NK-92 treated with Interleukin-12 subunit alpha and Interleukin-12 subunit beta, amount 100 ng/mL, for 24 hours (cell line): Measurements from ENCODE around the gene XBP1.
A peak's percentile ranks its signal among the peaks of the same experiment; 100 is the strongest.
"Not testable (repeated sequence)": the region's sequence is repeated elsewhere in the genome, so short reads cannot be mapped to it uniquely, and the experiment has no call there.

Experiments used
- DNase-seq: peaks from one replicate; lab custom pipeline; 2025; lab: John Stamatoyannopoulos, UW

XBP1 gene

DNA sequence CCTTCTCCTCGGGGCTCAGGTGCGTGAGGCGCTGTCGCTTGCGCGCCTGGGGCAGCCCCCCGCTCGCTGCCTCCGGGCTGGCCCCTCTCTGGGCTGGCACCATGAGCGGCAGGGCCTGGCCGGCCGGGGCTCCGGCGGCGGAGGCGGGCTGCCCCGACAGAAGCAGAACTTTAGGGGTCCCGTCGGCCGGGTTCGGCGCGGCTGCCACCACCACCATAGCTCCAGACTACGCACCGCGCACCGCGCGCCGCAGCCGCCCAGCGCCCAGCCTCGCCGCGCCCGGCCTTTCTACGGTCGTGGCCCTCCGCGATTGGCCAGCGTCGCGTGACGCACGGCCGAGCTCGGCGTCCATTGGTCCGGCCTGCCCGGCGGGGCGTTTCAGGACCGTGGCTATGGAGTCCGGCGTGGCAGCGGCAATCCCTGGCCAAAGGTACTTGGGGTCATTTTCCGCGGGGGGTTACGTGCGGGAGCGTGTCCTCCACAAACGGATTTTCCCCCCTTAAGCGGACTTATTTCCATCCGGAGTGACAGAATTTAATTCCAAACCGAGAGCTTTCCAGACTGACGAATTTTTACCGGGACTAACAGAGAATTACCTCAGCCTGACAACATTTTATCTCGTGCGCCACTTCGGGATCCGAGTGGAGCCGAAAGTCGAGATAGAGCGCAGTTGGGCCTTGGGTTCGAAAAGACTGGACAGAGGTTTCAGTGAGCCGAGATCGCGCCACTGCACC, at the start of gene XBP1:
Gene XBP1 (minus strand): TSS at position 262 of the 734 bp plus-strand sequence.
- peak; percentile 84 for DNase-seq

DNA sequence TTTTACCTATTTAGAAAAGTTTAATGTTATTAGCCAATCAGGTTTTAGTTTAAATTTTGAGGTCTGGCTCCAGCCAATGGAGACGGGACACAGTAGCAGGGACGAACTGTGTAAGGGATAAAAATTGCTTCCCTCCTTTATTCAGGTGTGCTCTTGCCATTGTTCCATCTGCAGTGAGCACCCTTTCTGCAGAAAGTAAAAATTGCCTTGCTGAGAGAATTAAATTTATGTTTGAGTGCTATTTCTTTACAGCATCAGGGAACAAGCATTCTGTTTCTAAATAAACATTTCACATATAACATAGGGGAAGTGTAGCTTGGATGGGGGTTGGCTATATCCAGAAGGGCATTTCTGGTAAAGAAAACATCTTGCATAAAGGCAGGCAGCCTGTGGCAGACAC, 46.6 kb upstream of the XBP1 start:
- no peak for DNase-seq

DNA sequence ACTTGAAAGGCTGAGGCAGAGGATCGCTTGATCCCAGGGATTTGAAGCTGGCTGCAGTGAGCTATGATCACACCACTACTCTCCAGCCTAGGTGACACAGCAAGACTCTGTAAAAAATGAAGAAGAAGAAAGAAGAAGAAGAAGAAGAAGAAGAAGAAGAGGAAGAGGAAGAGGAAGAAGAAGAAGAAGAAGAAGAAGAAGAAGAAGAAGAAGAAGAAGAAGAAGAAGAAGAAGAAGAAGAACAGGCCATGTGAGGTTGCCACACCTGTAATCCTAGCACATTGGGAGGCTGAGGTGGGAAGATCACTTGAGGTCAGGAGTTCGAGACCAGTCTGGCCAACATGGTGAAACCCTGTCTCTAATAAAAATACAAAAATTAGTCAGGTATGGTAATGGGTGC, 43.9 kb upstream of the XBP1 start:
- DNase-seq: not testable (repeated sequence)

DNA sequence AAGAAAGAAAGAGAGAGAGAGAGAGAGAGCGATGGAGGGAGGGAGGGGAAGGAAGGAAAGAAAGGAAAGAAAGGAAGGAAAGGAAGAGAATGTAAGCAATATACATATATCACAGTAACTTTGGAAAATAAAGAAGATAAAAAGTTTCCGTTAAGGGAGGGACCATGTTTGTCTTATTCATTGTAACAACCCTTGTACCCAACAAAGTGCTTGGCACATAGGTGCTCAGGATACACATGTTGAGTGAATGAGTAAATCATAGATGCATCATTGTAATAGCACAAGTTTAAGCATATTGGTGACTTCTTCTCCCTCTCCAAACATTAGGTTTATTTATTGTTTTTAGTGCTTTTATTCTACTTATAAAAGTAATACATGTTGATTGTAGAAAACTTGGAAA, 43.3 kb upstream of the XBP1 start:
- no peak for DNase-seq

DNA sequence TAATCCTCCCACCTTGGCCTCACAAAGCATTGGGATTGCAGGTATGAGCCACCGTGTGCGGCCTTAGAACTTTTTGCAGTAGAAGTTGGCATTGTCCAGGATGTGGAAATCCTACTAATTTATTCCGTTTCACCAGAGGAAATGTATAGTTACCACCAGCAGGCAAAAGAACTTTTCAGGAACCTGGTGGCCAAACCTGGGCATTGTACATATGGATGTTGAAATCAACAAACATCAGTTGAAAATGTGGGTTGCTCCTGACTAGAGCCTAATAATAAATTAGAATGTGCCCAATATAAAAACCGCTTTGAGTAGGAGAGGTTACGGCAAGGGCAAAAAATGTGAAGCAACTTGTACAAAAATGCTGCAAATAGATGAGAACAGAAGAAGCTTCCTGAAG, 40.7 kb upstream of the XBP1 start:
- DNase-seq: no peak

DNA sequence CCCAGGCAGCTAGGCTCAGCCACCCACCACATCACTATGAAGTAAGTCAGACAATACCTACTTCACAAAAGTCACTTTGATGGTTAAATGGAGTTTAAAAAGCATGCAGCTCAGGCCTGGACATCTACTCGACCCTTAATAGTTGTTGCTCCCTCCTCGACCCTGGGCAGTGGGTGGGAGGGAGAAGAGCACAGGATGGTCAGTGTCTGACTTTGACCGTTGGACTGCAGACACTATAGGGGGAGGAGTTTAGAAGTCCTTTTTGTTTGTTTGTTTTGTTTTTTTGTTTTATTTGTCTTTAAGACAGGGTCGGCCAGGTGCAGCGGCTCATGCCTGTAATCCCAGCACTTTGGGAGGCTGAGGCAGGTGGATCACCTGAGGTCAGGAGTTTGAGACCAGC, 38.6 kb upstream of the XBP1 start:
- no peak for DNase-seq

DNA sequence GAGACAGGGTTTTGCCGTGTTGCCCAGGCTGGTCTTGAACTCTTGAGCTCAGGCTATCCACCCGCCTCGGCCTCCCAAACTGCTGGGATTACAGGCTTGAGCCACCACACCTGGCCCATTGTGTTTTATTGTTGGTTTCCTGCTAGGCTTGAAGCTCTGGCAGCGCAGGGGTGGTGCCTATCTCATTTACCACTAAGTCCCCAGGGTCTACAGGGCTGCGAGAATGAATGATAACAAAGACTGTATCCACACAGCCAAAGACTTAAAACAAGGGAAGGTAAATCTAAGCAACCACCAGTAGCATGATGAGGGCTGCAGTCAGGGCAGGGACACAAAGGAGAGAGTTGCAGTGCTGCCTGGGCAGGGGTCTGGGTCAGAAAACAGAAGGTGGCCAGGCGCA, 37.3 kb upstream of the XBP1 start:
- DNase-seq: no peak

DNA sequence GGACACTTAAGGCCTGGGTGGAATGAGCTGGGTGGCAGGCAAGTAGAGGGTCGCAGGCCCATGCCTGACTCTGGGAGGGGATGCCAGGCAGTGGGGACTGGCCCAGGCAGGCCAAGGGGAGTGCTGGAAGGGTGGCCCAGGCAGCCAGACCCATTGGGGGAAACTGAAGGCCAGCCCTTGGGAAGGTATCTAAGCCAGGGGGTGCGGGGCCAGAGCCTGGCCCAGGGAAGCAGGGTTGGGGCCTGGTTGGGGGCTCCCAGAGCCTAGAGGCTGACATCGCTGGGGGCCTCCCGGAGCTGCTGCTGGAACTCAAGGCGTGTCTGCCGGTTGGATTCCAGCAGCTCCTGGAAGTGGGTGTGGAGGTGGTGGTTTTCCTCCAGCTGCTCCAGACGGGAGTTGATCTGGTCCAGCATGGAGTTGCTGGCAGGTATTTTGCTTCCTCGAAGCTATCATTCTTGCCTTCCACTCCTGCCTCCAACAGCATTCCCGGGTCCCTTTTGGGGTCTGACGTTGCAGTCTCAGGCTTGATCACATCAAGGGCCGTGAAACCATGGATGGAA, 35.3 kb upstream of the XBP1 start:
- no peak for DNase-seq

DNA sequence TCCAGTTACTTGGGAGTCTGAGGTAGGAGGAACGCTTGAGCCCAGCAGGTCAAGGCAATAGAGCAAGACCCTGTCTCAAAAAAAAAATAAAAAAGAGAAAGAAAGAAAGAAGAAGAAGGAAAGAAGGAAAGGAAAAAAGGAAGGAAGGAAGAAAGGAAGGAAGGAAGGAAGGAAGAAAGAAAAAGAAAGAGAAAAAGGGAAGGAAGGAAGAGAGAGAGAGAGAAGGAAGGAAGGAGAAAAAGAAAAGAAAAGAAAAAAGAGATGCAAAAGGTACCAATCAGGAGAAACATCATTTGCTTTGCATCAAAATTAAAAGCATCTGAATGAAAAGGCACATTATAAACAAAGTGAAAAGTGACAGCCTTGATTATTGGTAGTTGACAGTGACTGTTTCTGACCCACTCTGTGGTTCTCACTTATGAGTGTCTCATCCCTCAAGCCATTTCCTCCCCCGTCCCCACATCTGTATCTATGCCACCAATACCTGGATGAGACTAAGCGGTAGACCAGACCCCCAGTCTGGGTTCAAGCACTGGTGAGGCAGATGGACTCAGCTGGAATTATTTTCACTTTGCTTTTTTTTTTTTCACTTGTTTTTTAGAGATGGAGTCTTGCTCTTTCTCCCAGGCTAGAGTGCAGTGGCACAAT, 33.0 kb upstream of the XBP1 start:
- DNase-seq: peak; percentile 34

DNA sequence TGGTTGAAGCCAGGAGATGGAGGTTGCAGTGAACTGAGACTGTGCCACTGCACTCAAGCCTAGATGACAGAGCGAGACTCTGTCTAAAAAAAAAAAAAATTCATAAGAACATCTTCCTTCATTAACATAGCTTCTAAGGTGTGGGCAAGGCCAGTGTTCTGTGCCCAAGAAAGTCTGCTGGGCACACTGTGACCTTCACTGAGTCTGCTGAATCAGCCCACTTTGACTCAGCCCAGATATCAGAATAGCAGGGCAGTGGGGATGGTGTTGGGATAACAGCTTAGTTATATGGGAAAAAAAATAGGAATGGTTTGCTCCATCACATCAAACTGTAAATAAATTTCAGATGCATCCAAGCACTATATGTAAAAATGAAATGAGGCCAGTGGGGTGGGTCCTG, 32.4 kb upstream of the XBP1 start:
- DNase-seq: no peak

DNA sequence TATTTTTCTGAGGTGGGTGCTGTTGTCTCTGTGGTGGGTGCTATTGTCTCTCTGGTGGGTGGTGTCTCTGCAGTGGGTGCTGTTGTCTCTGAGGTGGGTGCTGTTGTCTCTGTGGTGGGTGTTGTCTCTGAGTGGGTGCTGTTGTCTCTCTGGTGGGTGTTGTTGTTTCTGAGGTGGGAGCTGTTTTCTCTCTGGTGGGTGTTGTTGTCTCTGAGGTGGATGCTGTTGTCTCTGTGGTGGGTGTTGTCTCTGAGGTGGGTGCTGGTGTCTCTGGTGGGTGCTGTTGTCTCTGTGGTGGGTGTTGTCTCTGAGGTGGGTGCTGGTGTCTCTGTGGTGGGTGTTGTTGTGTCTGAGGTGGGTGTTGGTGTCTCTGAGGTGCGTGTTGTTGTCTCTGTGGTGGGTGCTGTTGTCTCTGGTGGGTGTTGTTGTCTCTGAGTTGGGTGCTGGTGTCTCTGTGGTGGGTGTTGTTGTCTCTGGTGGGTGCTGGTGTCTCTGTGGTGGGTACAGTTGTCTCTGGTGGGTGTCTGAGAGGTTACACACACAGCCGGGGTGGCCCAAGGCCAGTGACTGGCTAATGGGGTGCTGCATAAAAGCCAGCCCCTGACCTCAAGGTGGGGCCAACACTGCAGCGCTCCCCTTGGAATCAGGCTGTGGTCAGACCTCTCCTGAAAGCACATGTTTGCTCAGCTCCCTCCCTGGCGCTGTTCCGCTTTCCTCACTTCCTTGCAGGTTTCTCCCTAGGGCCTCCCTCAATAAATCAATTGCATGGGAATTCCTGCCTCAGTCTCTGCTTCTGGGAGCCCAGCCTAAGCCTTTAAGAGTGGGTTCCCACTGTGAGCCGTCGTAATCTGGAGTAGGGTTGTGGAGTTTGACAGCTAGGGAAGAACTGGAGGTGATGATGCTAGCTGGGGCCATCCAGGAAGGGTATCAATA, 31.0 kb upstream of the XBP1 start:
- DNase-seq: no peak

DNA sequence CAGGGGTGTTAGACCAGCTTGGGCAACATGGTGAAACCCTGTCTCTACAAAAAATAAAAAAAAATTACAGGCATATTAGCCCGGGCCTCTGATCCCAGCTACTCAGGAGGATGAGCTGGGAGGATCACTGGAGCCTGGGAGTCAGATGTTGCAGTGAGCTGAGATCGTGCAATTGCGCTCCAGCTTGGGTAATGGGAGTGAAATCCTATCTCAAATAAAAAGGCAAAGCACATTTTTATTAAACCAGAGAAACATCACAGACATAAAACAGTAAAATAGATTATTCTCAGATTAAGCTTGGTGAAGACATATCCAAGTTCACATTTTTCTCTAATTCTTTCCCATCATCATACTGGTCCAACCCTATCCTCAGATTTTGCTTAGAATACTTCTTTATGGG, 30.1 kb upstream of the XBP1 start:
- no peak for DNase-seq

DNA sequence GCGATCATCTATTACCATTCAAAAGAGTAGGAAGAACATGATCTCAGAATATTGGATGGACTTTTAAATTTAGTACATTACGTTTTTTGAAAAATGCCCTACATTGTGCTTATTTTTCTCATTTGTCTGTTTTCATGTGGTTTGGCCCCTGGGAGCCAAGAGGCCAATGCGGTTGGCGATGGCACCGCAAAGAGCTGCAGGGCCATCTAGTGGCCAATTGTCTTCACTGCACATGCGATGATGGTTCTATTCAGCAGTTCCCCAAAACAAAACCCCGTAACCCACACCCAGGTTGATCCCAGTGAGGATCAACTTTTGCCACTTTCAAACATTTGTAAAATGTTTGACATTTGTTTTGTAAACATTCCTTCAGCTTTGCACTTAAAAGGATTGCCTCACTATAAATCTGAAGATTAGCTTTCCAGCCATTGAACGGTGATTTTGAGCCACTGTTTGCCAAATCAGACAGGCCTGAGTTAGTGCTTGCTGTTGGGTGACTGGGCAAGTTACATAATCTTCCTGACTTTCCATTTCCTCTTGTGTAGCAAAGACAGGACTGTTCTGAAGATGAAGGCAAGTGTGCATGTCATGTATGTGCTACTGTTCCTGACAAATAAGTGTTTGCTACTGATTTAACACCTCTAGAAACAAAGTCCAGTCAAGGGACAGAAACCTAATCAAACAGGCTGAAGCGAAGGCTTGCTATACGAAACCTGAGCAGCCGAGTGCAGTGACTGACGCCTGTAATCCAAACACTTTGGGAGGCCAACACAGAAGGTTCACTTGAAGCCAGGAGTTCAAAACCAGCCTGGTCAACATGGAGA, 29.2 kb upstream of the XBP1 start:
- peak; percentile 21 for DNase-seq

DNA sequence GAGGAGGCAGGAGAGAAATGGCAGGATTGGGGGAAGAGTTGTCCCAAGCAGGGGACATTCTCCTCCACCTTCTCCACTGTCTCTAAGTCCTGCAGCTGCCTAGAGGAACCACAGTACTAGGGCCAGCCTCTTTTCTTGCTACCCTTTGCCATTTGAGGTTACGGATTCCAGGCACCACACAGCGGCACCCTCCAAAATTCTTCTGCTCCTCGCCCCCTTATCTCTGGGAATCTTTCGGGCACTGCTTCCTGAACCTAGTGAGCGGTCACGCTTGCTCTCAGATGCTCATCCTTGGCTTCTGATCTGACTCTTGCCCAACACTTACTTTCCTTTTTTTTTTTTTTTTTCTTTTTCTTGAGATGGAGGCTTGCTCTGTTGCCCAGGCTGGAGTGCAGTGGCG, 26.6 kb upstream of the XBP1 start:
- no peak for DNase-seq

DNA sequence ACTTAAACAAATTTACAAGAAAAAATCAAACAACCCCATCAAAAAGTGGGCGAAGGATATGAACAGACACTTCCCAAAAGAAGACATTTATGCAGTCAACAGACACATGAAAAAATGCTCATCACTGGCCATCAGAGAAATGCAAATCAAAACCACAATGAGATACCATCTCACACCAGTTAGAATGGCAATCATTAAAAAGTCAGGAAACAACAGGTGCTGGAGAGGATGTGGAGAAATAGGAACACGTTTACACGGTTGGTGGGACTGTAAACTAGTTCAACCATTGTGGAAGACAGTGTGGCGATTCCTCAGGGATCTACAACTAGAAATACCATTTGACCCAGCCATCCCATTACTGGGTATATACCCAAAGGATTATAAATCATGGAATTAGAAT, 26.1 kb upstream of the XBP1 start:
- DNase-seq: not testable (repeated sequence)

DNA sequence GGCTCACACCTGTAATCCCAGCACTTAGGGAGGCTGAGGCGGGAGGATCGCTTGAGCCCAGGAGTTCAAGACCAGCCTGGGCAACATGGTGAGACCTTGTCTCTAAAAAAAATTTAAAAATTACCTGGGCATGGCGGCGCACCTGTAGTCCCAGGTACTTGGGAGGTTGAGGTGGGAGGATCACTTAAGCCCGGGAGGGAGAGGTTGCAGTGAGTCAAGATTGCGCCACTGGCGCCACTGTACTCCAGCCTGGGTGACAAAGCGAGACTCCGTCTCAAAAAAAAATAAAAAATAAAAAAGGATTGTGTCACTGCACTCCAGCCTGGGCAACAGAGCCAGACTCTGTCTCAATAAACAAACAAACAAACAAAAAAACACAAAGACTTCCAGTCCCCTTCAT, 24.1 kb upstream of the XBP1 start:
- DNase-seq: not testable (repeated sequence)

DNA sequence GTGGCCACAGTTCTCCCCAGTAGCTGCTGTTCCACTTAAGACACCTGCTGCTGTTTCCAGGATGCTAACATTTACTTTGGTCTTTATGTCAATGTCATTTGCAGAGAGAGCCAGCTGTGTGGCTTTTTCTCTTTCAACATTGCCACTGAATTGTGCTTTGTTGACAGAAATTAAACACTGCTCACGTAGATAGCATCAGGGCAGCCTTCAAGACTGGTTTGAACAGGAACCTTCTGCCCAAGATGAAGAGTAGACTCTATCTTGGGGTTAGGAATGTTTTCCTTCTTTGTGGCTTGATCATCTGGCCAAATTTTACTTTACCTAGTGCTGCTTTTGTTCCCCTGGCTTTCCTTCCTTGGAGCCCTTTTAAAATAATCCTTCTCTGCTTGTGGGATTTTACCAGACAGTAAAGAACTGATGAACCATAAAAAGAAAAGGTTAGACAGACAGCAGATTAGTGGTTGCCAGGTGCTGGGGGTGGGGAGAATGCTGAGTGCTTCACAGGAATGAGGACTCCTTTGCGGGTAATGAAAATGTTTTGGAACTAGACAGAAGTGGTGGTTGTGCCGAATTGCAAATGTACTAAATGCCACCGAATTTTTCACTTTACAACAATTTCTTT, 22.7 kb upstream of the XBP1 start:
- no peak for DNase-seq

DNA sequence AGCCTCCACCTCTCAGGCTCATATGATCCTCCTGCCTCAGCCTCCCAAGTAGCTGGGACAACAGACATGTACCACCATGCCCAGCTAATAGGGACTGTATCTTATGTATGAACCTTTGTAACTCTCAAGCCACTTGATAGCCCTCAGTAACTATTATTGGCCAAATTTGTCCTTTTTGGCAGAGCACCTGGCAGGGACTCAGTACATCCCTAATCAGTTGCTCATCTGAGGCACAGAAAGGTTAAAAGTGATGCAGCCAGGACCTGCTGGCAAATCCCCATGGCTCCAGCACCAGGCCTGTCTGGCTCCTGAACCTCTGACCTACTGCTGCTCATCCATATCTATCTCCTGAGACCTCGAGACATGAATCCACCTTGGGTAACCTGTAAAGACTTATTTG, 21.1 kb upstream of the XBP1 start:
- no peak for DNase-seq

DNA sequence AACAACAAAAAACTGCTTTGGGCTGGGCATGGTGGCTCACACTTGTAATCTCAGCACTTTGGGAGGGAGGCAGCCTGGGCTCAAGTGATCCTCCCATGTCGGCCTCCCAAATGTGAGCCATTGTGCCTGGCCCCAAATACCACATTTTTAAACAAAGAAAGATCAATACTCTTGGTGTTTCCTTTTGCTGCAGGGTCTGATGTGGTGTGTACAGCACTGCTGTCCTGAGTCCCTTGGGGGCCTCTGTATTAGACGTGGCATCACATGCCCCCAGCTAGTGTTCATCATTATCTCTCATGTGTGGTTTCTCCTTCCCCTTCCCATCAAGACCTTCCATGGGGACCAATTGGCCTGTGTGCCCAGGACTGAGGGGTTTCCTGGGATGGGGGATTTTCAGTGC, 20.5 kb upstream of the XBP1 start:
- DNase-seq: no peak

DNA sequence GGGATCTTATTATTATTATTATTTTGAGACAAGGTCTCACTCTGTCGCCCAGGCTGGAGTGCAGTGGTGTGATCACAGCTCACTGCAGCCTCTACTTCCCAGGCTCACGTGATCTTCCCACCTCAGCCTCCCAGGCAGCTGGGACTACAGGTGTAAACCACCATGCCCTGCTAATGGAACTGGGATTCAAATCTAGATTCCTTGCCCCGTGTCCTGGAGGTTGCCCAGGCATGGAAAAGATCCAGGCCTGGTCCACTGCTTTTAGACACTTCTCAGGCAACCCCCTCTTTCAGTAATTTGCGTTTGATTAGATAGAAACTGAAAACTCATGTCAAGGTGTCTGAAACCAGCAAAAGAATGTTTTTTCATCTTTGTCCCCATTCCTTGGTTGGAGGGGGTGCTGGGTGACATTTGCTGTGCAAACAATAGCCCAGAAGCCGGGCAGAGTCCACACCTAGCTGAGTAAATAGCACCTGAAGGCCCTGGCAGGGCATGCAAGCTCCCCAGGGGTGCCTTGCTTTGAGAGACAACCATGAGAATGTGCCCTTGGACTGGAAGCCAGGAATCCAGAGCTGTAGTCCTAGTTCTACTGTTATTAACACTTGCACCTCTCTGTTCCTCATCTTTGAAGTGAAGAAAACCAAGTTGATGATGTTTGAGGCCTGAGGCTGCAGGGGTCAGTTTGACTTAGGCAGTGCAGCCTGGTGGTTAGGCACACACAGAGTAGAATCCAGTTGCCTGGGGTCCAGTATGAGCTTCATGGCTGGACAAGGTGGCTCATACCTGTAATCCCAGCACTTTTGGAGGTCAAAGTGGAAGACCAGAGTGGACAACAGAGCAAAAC, 19.1 kb upstream of the XBP1 start:
- no peak for DNase-seq
